GM18519 (cell line): Measurements from ENCODE around the gene VPS13D.

Experiments used
- ATAC-seq: cut with Tn5 transposase; IDR thresholded peaks from one replicate; pipeline ENCODE4 v1.9.1; 2021; ENCODE audit warnings: mild to moderate bottlenecking, moderate library complexity; ENCODE audit not compliant: unreplicated experiment, low FRiP score

VPS13D gene

DNA sequence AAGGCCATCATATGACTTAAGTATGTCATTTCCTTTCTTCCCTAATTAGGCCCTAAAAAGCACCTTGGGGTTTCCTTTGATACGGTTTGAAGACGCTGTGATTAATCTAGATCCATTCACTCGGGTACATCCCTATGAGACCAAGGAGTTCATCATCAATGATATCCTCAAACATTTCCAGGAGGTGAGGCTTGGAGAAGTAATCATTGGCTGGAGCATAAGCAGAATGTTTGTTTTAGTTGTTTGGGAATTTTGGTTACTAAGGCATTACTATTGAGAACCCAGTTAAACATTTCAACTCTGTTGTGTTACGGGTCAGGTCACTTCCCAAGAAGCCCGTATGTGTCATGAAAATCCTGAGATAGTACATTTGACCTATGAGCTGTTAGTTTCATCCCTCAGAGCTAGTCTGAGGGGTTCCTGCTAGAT lies 185.2 kb downstream of the VPS13D start:
- ATAC-seq = no peak

- ATAC-seq = no peak
Observed at GRCh38 chr1:12416101-12416500, 186.3 kb downstream of the VPS13D start.

- ATAC-seq = no peak
Observed at GRCh38 chr1:12416744-12417143, 186.9 kb downstream of the VPS13D start.

DNA sequence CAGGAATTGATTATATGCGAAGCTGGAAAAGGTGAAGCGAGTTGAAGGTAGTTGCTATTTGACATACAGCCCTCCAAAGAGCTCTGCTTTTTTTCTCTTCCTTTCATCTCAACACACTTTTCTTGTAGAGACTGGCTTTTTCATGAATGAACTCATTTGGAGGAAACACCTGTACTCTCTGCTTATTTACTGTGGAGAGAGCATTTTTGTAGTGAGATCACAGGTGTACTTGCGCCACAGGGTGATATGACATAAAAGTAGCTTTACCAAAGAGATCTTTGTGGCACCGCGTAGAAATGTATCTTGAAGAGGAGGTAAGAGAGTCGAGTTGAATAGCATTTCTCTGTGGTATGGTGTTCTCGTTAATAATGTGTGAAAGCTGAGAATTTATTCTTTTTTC lies 187.6 kb downstream of the VPS13D start:
- ATAC-seq = no peak

- no peak for ATAC-seq
Observed at GRCh38 chr1:12420171-12420570, 190.3 kb downstream of the VPS13D start.

GRCh38 chr1:12422488-12422887 lies 192.7 kb downstream of the VPS13D start:
- no peak for ATAC-seq

DNA sequence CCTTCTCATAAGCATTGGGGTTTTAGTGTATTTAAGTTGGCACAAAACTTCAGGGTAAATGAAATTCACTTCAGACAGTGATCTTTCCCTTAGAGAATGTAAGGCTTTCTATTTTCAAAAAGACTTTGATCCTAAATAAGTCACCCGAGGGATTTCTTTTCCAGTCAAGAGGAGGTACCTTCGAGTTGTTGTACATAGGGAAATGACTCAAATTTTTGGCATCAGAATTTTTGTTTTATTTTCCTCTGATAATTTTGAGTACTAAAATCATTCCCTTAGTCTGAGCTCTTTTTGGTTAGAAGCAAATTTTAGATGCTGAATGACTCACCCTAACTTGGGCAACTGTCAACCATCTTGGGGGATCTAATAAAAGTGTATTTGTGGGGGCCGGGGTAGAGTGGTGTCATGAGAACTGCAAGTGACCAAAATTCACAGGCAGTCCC lies 194.3 kb downstream of the VPS13D start:
- ATAC-seq = no peak

GRCh38 chr1:12424793-12425192 lies 195.0 kb downstream of the VPS13D start:
- no peak for ATAC-seq

GRCh38 chr1:12426030-12426429 lies 196.2 kb downstream of the VPS13D start:
- no peak for ATAC-seq

GRCh38 chr1:12428334-12428733 lies 198.5 kb downstream of the VPS13D start:
- ATAC-seq = no peak

GRCh38 chr1:12430525-12430924 lies 200.7 kb downstream of the VPS13D start:
- no peak for ATAC-seq

DNA sequence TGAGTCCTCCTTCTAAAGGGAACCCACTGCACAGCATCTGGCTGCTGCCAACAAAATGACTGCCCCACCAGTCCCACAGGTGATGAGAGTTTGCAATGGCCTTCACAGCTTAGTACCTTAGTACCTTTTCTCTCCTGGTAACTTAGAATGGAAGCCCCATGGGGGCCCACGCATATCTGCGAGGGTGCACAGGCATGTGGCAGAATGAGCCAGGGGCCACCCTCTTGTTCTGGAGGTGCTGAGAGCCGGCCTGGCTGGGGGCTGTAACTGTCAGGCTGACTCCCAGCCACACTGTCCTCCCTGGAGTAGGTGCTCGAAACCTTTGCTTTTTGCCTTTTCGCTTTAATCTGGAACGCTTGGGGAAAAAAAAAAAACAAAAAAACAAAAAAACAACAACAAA lies 203.1 kb downstream of the VPS13D start:
- no peak for ATAC-seq

DNA sequence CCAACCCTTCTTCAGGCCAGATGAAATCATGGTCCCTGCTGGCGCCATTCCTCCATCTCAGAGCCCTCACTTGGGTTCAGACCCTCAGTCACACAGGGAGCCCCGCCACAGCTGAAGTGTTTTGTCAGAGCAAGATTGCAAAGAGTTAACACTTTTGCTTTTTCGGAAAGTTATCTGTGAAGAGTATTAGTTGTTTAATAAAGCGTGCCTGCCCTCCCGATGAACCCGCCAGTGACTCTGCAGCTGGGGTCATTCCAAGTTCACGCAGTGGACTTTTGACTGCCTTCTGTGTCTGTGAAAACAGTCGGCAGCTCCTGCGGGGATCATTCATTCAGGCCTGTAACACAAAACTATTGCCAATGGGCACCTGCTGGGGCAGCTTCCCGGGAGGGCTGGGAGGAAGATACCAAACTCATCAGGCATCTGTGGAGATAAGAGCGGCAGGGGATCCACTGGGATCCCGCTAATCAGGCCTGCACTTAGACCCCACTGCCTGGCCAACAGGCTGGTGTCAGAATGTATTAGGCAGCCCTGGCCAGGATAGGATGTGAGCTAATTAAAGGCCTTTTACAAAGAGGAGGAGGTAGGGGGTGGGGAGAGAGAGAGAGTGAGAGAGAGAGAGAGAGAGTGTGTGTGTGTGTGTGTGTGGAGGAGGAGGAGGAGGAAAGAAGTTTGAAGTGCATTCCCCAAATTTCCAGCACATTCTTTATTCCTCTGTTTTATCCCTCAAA lies 203.7 kb downstream of the VPS13D start:
- no peak for ATAC-seq

- no peak for ATAC-seq
Observed at GRCh38 chr1:12434174-12434573, 204.3 kb downstream of the VPS13D start.

GRCh38 chr1:12434686-12435085 lies 204.9 kb downstream of the VPS13D start:
- no peak for ATAC-seq

DNA sequence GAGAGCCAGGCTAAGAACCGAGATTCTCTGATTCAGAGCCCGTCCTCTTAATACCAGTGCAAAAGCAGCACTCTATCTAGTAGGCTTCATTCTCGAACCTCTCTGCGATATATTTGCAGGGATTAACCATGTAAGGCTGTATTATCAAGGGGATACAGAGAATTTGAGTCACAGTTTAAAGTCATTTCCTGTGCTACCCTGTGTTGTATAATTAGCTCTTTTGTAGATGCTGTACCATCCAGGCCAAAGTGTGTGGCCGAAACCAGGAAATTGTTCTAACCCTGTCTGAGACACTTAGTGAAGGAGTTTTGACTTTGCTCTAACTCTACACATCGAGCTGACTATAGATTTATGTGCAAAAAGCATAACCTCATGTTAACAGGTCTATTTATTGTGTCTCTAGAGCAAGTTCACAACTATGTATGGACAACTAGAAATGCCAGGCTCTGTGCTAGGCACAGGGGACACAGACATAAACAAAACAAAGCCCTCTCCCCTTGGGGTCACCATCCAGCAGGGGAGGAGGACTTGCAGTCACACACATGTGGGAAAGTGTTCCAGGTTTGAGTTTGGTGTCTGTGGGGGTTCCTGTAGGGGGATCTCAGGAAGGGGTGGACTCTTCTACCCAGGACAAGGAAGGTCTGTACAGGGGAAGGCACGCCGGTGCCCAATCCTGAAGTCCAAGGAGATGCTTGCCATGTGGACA lies 206.0 kb downstream of the VPS13D start:
- ATAC-seq = peak; percentile 67

DNA sequence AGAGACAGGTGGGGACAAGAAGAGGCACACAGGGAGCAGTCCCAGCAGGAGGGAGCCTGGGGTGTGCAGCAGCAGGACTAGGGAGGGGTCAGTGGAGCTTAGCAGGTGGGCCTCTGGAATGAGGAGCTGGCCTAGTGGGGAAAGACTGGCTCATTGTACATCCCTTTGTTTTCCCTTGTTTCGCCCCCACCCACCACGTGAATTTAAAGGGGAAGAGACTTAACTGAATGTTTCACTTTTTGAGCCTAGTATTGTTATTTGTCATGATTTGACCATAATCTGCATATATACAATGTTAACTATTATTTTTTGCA lies 206.5 kb downstream of the VPS13D start:
- no peak for ATAC-seq

DNA sequence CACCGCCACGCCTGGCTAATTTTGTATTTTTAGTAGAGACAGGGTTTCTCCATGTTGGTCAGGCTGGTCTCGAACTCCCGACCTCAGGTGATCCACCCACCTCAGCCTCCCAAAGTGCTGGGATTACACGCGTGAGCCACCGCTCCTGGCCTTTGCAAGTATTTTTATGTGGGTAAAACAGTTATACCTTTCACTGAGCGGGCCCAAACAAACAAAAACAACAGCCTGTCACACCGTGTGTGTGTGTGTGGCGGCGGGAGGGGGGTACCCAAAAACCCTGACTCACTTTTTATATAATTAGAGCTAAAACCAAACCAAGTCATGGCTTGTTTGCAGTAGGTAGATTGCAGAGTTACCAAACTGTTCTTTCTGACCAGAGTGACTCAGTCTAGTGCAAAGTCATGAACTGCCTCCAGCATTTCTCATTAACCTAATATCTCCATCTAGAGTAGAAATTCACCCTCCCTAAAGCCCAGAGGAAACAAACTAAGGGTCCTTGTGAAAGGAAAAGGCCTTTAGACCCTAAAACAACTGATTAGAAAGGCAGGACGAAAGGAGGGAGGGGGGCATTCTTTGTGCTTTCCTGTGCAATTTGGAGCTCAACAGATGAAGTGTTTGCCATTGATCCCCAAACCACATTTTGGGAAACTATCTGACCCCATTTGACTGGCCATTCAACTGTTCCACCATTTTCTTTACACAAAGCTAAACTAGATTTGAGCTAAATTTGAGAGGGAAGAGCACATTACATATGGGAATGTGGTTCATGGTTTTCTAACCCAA lies 207.2 kb downstream of the VPS13D start:
- ATAC-seq = no peak

DNA sequence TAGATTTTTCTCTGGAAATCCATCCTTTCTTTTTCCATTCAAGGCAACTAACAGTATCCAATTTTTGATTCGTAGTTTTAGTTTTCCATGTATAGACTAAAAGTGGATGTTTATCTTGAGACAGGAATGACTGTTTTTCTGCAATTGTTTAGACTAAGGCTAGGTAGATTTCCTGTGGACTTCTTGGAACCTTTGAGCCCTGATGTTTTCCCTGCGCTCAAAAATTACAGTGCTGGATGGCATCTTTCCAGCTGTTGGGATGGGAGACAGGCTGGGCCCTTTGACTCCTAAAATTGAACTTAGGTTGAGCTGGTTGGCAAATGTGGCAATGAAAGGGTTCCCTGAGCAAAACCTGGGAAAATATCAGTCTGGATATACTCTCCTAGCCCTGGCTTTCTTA lies 207.8 kb downstream of the VPS13D start:
- no peak for ATAC-seq

DNA sequence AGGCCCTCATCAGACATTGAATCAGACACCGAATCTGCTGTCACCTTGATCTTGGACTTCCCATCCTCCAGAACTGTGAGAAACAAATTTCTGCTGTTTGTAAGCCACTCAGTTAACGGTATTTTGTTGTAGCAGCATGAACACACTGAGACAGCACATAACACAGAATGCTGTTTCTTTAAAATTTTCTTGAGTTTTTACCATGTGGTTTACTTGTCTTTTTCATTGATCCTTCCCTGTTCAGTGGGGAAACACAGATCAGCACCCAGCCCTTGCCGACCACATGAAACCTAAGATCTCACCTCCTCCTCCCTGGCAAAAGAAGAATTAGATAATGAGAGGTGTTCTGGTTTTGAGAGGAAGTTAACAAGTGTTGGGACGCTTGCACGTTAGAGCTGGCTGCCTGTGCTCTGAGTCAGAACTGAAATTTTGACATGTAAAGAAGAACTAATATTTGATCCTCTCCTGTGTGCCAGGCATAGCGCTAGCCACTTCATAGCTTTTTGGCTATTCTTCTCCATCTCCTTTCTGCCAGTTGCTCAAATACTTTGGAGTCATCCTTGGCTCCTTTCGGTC lies 208.6 kb downstream of the VPS13D start:
- no peak for ATAC-seq

DNA sequence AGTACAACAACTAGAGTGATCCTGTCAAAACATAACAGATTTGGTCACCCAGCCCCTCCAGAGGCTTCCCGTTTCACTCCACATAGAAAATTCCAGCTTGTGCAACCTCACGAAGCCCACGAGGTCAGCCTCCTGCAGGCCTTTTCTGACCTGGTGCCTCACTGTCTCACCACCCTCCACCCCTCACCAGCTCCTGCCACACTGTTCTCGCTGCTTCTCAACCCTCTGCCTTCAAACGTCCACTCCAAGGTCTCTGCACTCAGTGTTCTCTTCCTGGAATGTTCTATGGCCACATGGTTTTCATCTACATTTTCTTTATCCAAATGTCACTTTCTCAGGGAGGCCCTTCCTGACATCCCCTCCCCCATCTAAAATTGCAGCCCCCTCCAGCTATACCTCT lies 209.2 kb downstream of the VPS13D start:
- ATAC-seq = no peak
